ENCODE measurements around the gene ZNF81. TPM values are rescaled to one million over a fixed set of nuclear protein-coding genes. Genes with fewer than 3 reads are reported as not detected.
A peak's percentile ranks its signal among the peaks of the same experiment; 100 is the strongest.

ZNF81 gene
- total and polyA plus RNA-seq, 2 of the 4 experiments (the other 2 are of a cell fraction), result 2.1 to 4.5 TPM

GRCh38 chrX:47918274-47918673 lies 81.6 kb downstream of the ZNF81 start:
- no peak overlapping the region for H2BK120ac ChIP-seq (ENCODE audit: low read depth, low read length)
- no peak for ATAC-seq (ENCODE audit: low read depth)
- intact Hi-C loops (cut with micrococcal nuclease), result no loop called here

More at GRCh38 chrX:47918274-47918673, 81.6 kb downstream of the ZNF81 start:
- H2BK15ac ChIP-seq (ENCODE audit: low read depth, low read length), result no peak overlapping the region
- TF ChIP-seq MAFK (IDR thresholded peaks at IDR 0.05; ENCODE audit: low read depth, low read length), result peak; percentile 53
- no peak for TF ChIP-seq MAZ (IDR thresholded peaks at IDR 0.05; ENCODE audit: borderline replicate concordance, low read depth, low read length)
- no peaks in the 10 kb centered on the region for H3K36me3 ChIP-seq (ENCODE audit: control insufficient read depth, insufficient read depth, low read length)
- H3K4me3 ChIP-seq (ENCODE audit: insufficient read depth, low read depth, low read length), result no peak overlapping the region
- H3K18ac ChIP-seq (ENCODE audit: low read depth, low read length), result no peak overlapping the region
- dilution Hi-C loops (cut with HindIII; ENCODE audit: low sequenced_read_pairs, unreplicated experiment) (no loop called here), in situ Hi-C loops (cut with MboI; ENCODE audit: low sequenced_read_pairs) (no loop called here)
- WGBS, 2 experiments (ENCODE audit: extremely low coverage in 2 of 2, insufficient read length in 1 of 2), result no CpG with 5 or more reads among the region's 1 CpG
- H3K4me2 ChIP-seq (ENCODE audit: low read depth, low read length), result no peak overlapping the region
- peaks cover 27% of the 10 kb centered on the region for H3K9me3 ChIP-seq (ENCODE audit: control insufficient read depth, insufficient read depth, low read length)
- H3K79me1 ChIP-seq (ENCODE audit: low read depth in 1 of 2, low read length in 2 of 2), result no peaks in the 10 kb centered on the region
- H2BK5ac ChIP-seq (ENCODE audit: low read depth, low read length, poor library complexity, severe bottlenecking), result no peak overlapping the region
- no peak overlapping the region for H3K9ac ChIP-seq (ENCODE audit: low read depth, low read length)
- no peak overlapping the region for H2BK20ac ChIP-seq (ENCODE audit: low read depth, low read length)
- no peak overlapping the region for H2AK9ac ChIP-seq (replicated peaks; ENCODE audit: low read depth, low read length, poor library complexity)
- CTCF ChIA-PET, result no interaction called here
- no peak overlapping the region for H3K4ac ChIP-seq (ENCODE audit: low read depth, low read length)
- H3K27me3 ChIP-seq (ENCODE audit: control insufficient read depth, insufficient read depth, low read length), result no peaks in the 10 kb centered on the region
- no peaks in the 10 kb centered on the region for H4K20me1 ChIP-seq (ENCODE audit: insufficient read depth, low read length)
- no TSS peak for BruUV-seq (replicated peaks)
- H4K5ac ChIP-seq (ENCODE audit: low read depth, low read length), result no peak overlapping the region
- H3K9me1 ChIP-seq (ENCODE audit: insufficient read depth, low read length), result no peaks in the 10 kb centered on the region
- no peak overlapping the region for H2AK5ac ChIP-seq (ENCODE audit: low read depth, low read length)
- H3K23ac ChIP-seq (ENCODE audit: low read depth, low read length), result no peak overlapping the region
- no peak for DNase-seq
- H3K56ac ChIP-seq (ENCODE audit: extremely low read depth, insufficient read depth, low read length), result no peak overlapping the region
- no peak overlapping the region for H3K14ac ChIP-seq (replicated peaks; ENCODE audit: low read depth, low read length)
- H3K27ac ChIP-seq (ENCODE audit: insufficient read depth, low read length), result no peak overlapping the region
- H3K4me1 ChIP-seq (ENCODE audit: control insufficient read depth, insufficient read depth, low read length), result no peaks in the 10 kb centered on the region
- no peak overlapping the region for H4K91ac ChIP-seq (ENCODE audit: insufficient read depth, low read depth, low read length)
- no peak overlapping the region for H4K8ac ChIP-seq (ENCODE audit: low read depth in 2 of 2, low read length in 2 of 2)
- POLR2A ChIA-PET (ENCODE audit: unreplicated experiment), result no interaction called here
- no peak overlapping the region for H2AFZ ChIP-seq (replicated peaks; ENCODE audit: low read length, poor library complexity)
